HG03097 (cell line): ENCODE data around the gene SMC4.

Source experiments
- ATAC-seq: cut with Tn5 transposase; IDR thresholded peaks from one replicate; pipeline ENCODE4 v1.9.1; 2021; ENCODE audit not compliant: unreplicated experiment, low FRiP score

Gene SMC4

GRCh38 chr3:160393346-160394008 lies 6.0 kb upstream of the SMC4 start:
- ATAC-seq: no peak

- no peak for ATAC-seq
Measured at GRCh38 chr3:160394009-160394392, 5.4 kb upstream of the SMC4 start.

- no peak for ATAC-seq
Measured at GRCh38 chr3:160395297-160395696, 4.2 kb upstream of the SMC4 start.

GRCh38 chr3:160398820-160399124 lies 678 bp upstream of the SMC4 start:
- ATAC-seq: peak; percentile 4

GRCh38 chr3:160400030-160400701 lies 716 bp downstream of the SMC4 start:
- ATAC-seq: peak; percentile 4

- ATAC-seq: no peak
Measured at GRCh38 chr3:160400702-160401150, 1.3 kb downstream of the SMC4 start.

GRCh38 chr3:160401291-160402095 lies 2.0 kb downstream of the SMC4 start:
- no peak for ATAC-seq

- no peak for ATAC-seq
Measured at GRCh38 chr3:160402221-160403027, 3.0 kb downstream of the SMC4 start.

- ATAC-seq: no peak
Measured at GRCh38 chr3:160403028-160403545, 3.6 kb downstream of the SMC4 start.

- ATAC-seq: no peak
Measured at GRCh38 chr3:160403796-160404470, 4.5 kb downstream of the SMC4 start.

- no peak for ATAC-seq
Measured at GRCh38 chr3:160409812-160410610, 10.6 kb downstream of the SMC4 start.

GRCh38 chr3:160412477-160412876 lies 13.0 kb downstream of the SMC4 start:
- no peak for ATAC-seq

GRCh38 chr3:160413613-160414248 lies 14.3 kb downstream of the SMC4 start:
- ATAC-seq: no peak

- ATAC-seq: no peak
Measured at GRCh38 chr3:160417311-160417710, 17.9 kb downstream of the SMC4 start.

- no peak for ATAC-seq
Measured at GRCh38 chr3:160427832-160428424, 28.5 kb downstream of the SMC4 start.

- ATAC-seq: no peak
Measured at GRCh38 chr3:160434071-160434470, 34.6 kb downstream of the SMC4 start.

GRCh38 chr3:160435095-160435494 lies 35.6 kb downstream of the SMC4 start:
- ATAC-seq: no peak

- ATAC-seq: no peak
Measured at GRCh38 chr3:160435747-160436146, 36.3 kb downstream of the SMC4 start.
